Left lung (tissue), 10 donors: Measurements from ENCODE around the gene TIRAP. TPM values are rescaled to one million over a fixed set of nuclear protein-coding genes. Genes with fewer than 3 reads are reported as not detected.

Experiments
- ATAC-seq: fragments of 200-7000 bp; cut with Tn5 transposase; one replicate; pipeline ENCODE4 v1.9.1; 2020; ENCODE audit warnings: moderate library complexity
- DNase-seq, 4 donors: peaks; one replicate each; pipeline ENCODE4 v3.0.0-alpha.2; 2013 to 2020
- H3K27ac ChIP-seq, 2 donors: fragments of 200-600 bp; sonication (generic) in 1 of 2; one replicate each; pipeline versions ENCODE4 v1.5.0 to v1.8.0; 2020 to 2021
- H3K27me3 ChIP-seq, 2 donors: fragments of 200-600 bp; sonication (generic) in 1 of 2; one replicate each; pipeline versions ENCODE4 v1.5.0 to v1.8.0; 2020 to 2021
- H3K36me3 ChIP-seq, 2 donors: fragments of 200-600 bp; sonication (generic) in 1 of 2; one replicate each; pipeline versions ENCODE4 v1.5.0 to v1.8.0; 2020 to 2021
- H3K4me1 ChIP-seq, 2 donors: fragments of 200-600 bp; one replicate each; pipeline ENCODE4 v1.8.0; 2021
- H3K4me3 ChIP-seq, 2 donors: fragments of 200-600 bp; sonication (generic) in 1 of 2; one replicate each; pipeline versions ENCODE4 v1.5.0 to v1.8.0; 2020 to 2021; ENCODE audit warnings: mild to moderate bottlenecking in 1 of 2
- H3K9me3 ChIP-seq, 2 donors: fragments of 200-600 bp; sonication (generic) in 1 of 2; one replicate each; pipeline versions ENCODE4 v1.5.0 to v1.8.0; 2020 to 2021
- CTCF ChIP-seq, 2 donors: fragments of 200-600 bp; sonication (generic) in 1 of 2; IDR thresholded peaks; one replicate each; pipeline versions ENCODE4 v1.5.0 to v1.8.0; 2021; ENCODE audit warnings: antibody characterized with exemption in 2 of 2
- intact Hi-C, 2 donors: fragments of 100-400 bp; cut with DNase I; formaldehyde crosslinking; loops; one replicate each; pipeline versions ENCODE4 v1.11.2 to v1.14.2; 2022
- polyA plus RNA-seq, 6 donors: library from polyadenylated mRNA; unstranded; fragments of 120-200 nt; gene quantifications; one replicate each; pipeline ENCODE4 v1.2.1, GENCODE V29; 2013; ENCODE audit not compliant: insufficient read length in 6 of 6
- total RNA-seq, 2 donors: library from RNA; stranded (reverse); fragmentation: NEBNext Ultra II Directional; extraction: Animal tissue kit (Norgen Biotek cat#: 25700); gene quantifications; one replicate each; pipeline ENCODE4 v1.2.1, GENCODE V29; 2021
- donor health status: DM: no; HTN: yes; CAD: no.
- donor health status: DM: no; HTN: no; CAD: no.

Gene TIRAP
- total and polyA plus RNA-seq, 8 donors, result 8.5 to 21.0 (median 19.2) TPM

- peaks cover 0 to 13% of the 10 kb centered on the region in 2 donors for H3K36me3 ChIP-seq
- DNase-seq, result no peak
- H3K4me1 ChIP-seq, result peaks cover 19 to 47% of the 10 kb centered on the region in 2 donors
- H3K27me3 ChIP-seq, result no peaks in the 10 kb centered on the region
- no peak for ATAC-seq
- peak overlapping the region in 1 of 2 donors; percentile 98 for H3K27ac ChIP-seq
- no peaks in the 10 kb centered on the region for H3K9me3 ChIP-seq
- TF ChIP-seq CTCF (IDR thresholded peaks at IDR 0.05), result no peak
- peak overlapping the region in 1 of 2 donors; percentile 73 for H3K4me3 ChIP-seq
- intact Hi-C loops, result no loop called here
Measured at GRCh38 chr11:126281666-126282175, 1.2 kb upstream of the TIRAP start.

GRCh38 chr11:126282361-126282735 is 545 bp upstream of the TIRAP start:
- Histone ChIP-seq H3K27me3 (no peaks in the 10 kb centered on the region), H3K9me3 (no peaks in the 10 kb centered on the region), H3K36me3 (peaks cover 0 to 7% of the 10 kb centered on the region in 2 donors), H3K4me3 (peak overlapping the region; percentile 60 to 73), H3K4me1 (peaks cover 19 to 47% of the 10 kb centered on the region in 2 donors), H3K27ac (peak overlapping the region; percentile 93 to 98)
- intact Hi-C loops, result no loop called here
- DNase-seq (peak; percentile 47 to 84 (median 59)), ATAC-seq (peak; percentile 27)
- no peak for TF ChIP-seq CTCF (IDR thresholded peaks at IDR 0.05)

- Histone ChIP-seq H3K27me3 (no peaks in the 10 kb centered on the region), H3K9me3 (no peaks in the 10 kb centered on the region)
- peak in 1 of 4 donors; percentile 83 for DNase-seq
Measured at GRCh38 chr11:126284829-126285228, 1.9 kb downstream of the TIRAP start.

GRCh38 chr11:126288237-126288636 is 5.3 kb downstream of the TIRAP start:
- intact Hi-C loops, result no loop called here
- DNase-seq, result no peak

More at GRCh38 chr11:126284829-126285228, 1.9 kb downstream of the TIRAP start:
- H3K4me3 ChIP-seq, result no peak overlapping the region
- H3K36me3 ChIP-seq, result peaks cover 0 to 20% of the 10 kb centered on the region in 2 donors
- ATAC-seq, result no peak
- TF ChIP-seq CTCF (IDR thresholded peaks at IDR 0.05), result no peak
- no peak overlapping the region for H3K27ac ChIP-seq
- peaks cover 19 to 47% of the 10 kb centered on the region in 2 donors for H3K4me1 ChIP-seq
- intact Hi-C loops, result no loop called here

GRCh38 chr11:126290887-126291286 is 8.0 kb downstream of the TIRAP start:
- H3K36me3 ChIP-seq, result peaks cover 0 to 79% of the 10 kb centered on the region in 2 donors
- ATAC-seq, result no peak
- no peak overlapping the region for H3K27ac ChIP-seq
- intact Hi-C loops, result no loop called here
- peaks cover 0 to 4% of the 10 kb centered on the region in 2 donors for H3K4me1 ChIP-seq
- TF ChIP-seq CTCF (IDR thresholded peaks at IDR 0.05), result no peak
- H3K9me3 ChIP-seq, result no peaks in the 10 kb centered on the region
- no peaks in the 10 kb centered on the region for H3K27me3 ChIP-seq
- no peak overlapping the region for H3K4me3 ChIP-seq
- no peak for DNase-seq

More at GRCh38 chr11:126288237-126288636, 5.3 kb downstream of the TIRAP start:
- Histone ChIP-seq H3K27ac (no peak overlapping the region), H3K9me3 (no peaks in the 10 kb centered on the region), H3K4me3 (no peak overlapping the region), H3K4me1 (peaks cover 9 to 20% of the 10 kb centered on the region in 2 donors), H3K27me3 (no peaks in the 10 kb centered on the region), H3K36me3 (peaks cover 0 to 54% of the 10 kb centered on the region in 2 donors)
- no peak for TF ChIP-seq CTCF (IDR thresholded peaks at IDR 0.05)
- no peak for ATAC-seq
